ENCODE measurements around the gene SHOC1.
A peak's percentile ranks its signal among the peaks of the same experiment; 100 is the strongest.

The SHOC1 gene

GRCh38 chr9:111832449-111832848 is 37.7 kb upstream of the SHOC1 start:
- Histone ChIP-seq H3K4me2 (ENCODE audit: low read length) (no peak overlapping the region), H3K4me1 (ENCODE audit: insufficient read depth, low read length, severe bottlenecking) (no peaks in the 10 kb centered on the region), H3K9ac (ENCODE audit: low read length) (no peak overlapping the region), H3K27me3 (ENCODE audit: insufficient read depth, low read length) (peaks cover 3% of the 10 kb centered on the region; the same call in 1 of the 2 replicates), H3K9me2 (ENCODE audit: low read depth, low read length) (no peaks in the 10 kb centered on the region), H3F3A (ENCODE audit: insufficient read depth, low read length) (no peaks in the 10 kb centered on the region), H3K27ac (ENCODE audit: low read depth, low read length, poor library complexity, severe bottlenecking) (no peak overlapping the region), H3K9me3 (ENCODE audit: low read length) (no peaks in the 10 kb centered on the region), H3K79me2 (ENCODE audit: insufficient read depth, low read length) (no peaks in the 10 kb centered on the region), H4K20me1 (ENCODE audit: insufficient read depth, low read length) (no peaks in the 10 kb centered on the region), H3K36me3 (ENCODE audit: insufficient read depth, low read length) (no peaks in the 10 kb centered on the region), H2AFZ (ENCODE audit: low read length) (no peak overlapping the region), H3K4me3 (ENCODE audit: low read depth, low read length, poor library complexity, severe bottlenecking) (no peak overlapping the region)
- TF ChIP-seq EZH2 (IDR thresholded peaks at IDR 0.05; ENCODE audit: borderline replicate concordance, low read length): no peak
- TF ChIP-seq, protein P1, sequence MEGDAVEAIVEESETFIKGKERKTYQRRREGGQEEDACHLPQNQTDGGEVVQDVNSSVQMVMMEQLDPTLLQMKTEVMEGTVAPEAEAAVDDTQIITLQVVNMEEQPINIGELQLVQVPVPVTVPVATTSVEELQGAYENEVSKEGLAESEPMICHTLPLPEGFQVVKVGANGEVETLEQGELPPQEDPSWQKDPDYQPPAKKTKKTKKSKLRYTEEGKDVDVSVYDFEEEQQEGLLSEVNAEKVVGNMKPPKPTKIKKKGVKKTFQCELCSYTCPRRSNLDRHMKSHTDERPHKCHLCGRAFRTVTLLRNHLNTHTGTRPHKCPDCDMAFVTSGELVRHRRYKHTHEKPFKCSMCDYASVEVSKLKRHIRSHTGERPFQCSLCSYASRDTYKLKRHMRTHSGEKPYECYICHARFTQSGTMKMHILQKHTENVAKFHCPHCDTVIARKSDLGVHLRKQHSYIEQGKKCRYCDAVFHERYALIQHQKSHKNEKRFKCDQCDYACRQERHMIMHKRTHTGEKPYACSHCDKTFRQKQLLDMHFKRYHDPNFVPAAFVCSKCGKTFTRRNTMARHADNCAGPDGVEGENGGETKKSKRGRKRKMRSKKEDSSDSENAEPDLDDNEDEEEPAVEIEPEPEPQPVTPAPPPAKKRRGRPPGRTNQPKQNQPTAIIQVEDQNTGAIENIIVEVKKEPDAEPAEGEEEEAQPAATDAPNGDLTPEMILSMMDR (IDR thresholded peaks at IDR 0.05; ENCODE audit: low read length): no peak

DNA sequence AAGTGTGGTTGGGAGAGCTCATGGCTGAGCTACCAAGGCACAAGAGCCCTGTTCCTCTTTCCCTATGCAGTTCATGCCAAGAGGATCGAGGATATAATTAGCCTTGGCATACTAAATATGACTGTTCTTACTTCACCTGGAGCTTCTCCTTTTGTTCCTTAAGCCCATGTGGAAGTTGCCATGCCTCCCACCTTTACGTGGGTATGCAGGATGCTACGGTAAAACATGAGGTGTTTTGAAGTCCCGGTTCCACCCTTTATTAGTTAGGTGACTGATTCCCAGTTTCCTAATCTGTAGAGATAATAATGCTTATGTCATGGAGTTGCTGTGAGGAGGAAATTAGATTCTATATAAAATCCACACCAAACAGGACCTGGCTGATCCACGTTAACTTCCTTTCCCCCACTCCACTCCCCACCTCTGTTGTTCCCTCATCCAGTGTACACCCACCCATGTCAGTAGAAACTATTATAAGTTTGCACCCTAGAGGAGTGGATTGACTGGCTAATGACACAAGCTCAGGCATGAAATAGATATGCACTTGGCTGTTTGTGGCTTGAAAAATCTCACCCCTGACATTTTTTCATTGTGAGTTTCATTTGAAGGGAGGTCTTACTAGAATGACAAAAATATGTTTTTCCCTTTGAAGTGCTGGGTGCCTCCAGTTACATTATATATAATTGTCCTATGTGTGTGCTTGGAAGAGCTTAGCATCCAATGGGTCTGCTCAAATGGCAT is 36.8 kb upstream of the SHOC1 start:
- Histone ChIP-seq H3K79me2 (ENCODE audit: insufficient read depth, low read length) (no peaks in the 10 kb centered on the region), H3K4me3 (ENCODE audit: low read depth, low read length, poor library complexity, severe bottlenecking) (no peak overlapping the region), H3K36me3 (ENCODE audit: insufficient read depth, low read length) (no peaks in the 10 kb centered on the region), H3K27ac (ENCODE audit: low read depth, low read length, poor library complexity, severe bottlenecking) (no peak overlapping the region), H3K9me2 (ENCODE audit: low read depth, low read length) (no peaks in the 10 kb centered on the region), H3F3A (ENCODE audit: insufficient read depth, low read length) (no peaks in the 10 kb centered on the region), H3K9me3 (ENCODE audit: low read length) (no peaks in the 10 kb centered on the region), H3K4me2 (ENCODE audit: low read length) (no peak overlapping the region), H3K27me3 (ENCODE audit: insufficient read depth, low read length) (no peaks in the 10 kb centered on the region; the same call in 1 of the 2 replicates), H4K20me1 (ENCODE audit: insufficient read depth, low read length) (no peaks in the 10 kb centered on the region), H2AFZ (ENCODE audit: low read length) (no peak overlapping the region), H3K9ac (ENCODE audit: low read length) (no peak overlapping the region), H3K4me1 (ENCODE audit: insufficient read depth, low read length, severe bottlenecking) (no peaks in the 10 kb centered on the region)
- TF ChIP-seq, protein P1 (IDR thresholded peaks at IDR 0.05; ENCODE audit: low read length): no peak
- no peak for TF ChIP-seq EZH2 (IDR thresholded peaks at IDR 0.05; ENCODE audit: borderline replicate concordance, low read length)

GRCh38 chr9:111828193-111828592 is 33.5 kb upstream of the SHOC1 start:
- H3K27me3 ChIP-seq (ENCODE audit: insufficient read depth, low read length): no peaks in the 10 kb centered on the region
- H3K4me3 ChIP-seq (ENCODE audit: low read depth, low read length, poor library complexity, severe bottlenecking): no peak overlapping the region
- no peaks in the 10 kb centered on the region for H4K20me1 ChIP-seq (ENCODE audit: insufficient read depth, low read length)
- no peak overlapping the region for H2AFZ ChIP-seq (ENCODE audit: low read length)
- H3K4me2 ChIP-seq (ENCODE audit: low read length): no peak overlapping the region
- no peaks in the 10 kb centered on the region for H3K79me2 ChIP-seq (ENCODE audit: insufficient read depth, low read length)
- H3K27ac ChIP-seq (ENCODE audit: low read depth, low read length, poor library complexity, severe bottlenecking): no peak overlapping the region
- H3K36me3 ChIP-seq (ENCODE audit: insufficient read depth, low read length): no peaks in the 10 kb centered on the region
- no peak for TF ChIP-seq EZH2 (IDR thresholded peaks at IDR 0.05; ENCODE audit: borderline replicate concordance, low read length)
- TF ChIP-seq, protein P1 (IDR thresholded peaks at IDR 0.05; ENCODE audit: low read length): peak; percentile 57
- no peaks in the 10 kb centered on the region for H3K9me3 ChIP-seq (ENCODE audit: low read length)
- H3K9me2 ChIP-seq (ENCODE audit: low read depth, low read length): no peaks in the 10 kb centered on the region
- H3K4me1 ChIP-seq (ENCODE audit: insufficient read depth, low read length, severe bottlenecking): no peaks in the 10 kb centered on the region
- H3K9ac ChIP-seq (ENCODE audit: low read length): no peak overlapping the region
- H3F3A ChIP-seq (ENCODE audit: insufficient read depth, low read length): no peaks in the 10 kb centered on the region
